ENCODE data around the gene DLEU7. TPM values are rescaled to one million over a fixed set of nuclear protein-coding genes. Genes with fewer than 3 reads are reported as not detected.

The DLEU7 gene
- total RNA-seq, 4 donors from 2014 or later, result 0.11 to 0.13 TPM; not detected in 2

GRCh38 chr13:50887151-50887550, 43.7 kb upstream of the DLEU7 start:
- no peak for DNase-seq
- Histone ChIP-seq H3K4me1 (no peaks in the 10 kb centered on the region), H3K4me3 (replicated peaks in 1 of 3) (no peak overlapping the region), H3K36me3 (no peaks in the 10 kb centered on the region), H3K9me3 (no peaks in the 10 kb centered on the region), H3K27me3 (no peaks in the 10 kb centered on the region), H3K27ac (no peak overlapping the region)
- intact Hi-C loops (cut with DNase I), result no loop called here
- 87 to 93% methylated on average over 7 of the region's 7 CpGs for WGBS, 2 donors
- TF ChIP-seq POLR2A (IDR thresholded peaks at IDR 0.05) (no peak), CTCF (IDR thresholded peaks at IDR 0.05) (no peak)

- intact Hi-C loops (cut with DNase I), result no loop called here
- TF ChIP-seq POLR2A (IDR thresholded peaks at IDR 0.05) (no peak), CTCF (IDR thresholded peaks at IDR 0.05) (no peak)
- H3K4me3 ChIP-seq (replicated peaks in 1 of 3), result no peak overlapping the region
- no peaks in the 10 kb centered on the region for H3K36me3 ChIP-seq
- no peaks in the 10 kb centered on the region for H3K27me3 ChIP-seq
- H3K27ac ChIP-seq, result no peak overlapping the region
- no peaks in the 10 kb centered on the region for H3K9me3 ChIP-seq
- DNase-seq, result no peak
- no peaks in the 10 kb centered on the region for H3K4me1 ChIP-seq
- WGBS, 2 donors, result 82 to 97% methylated on average over 1 of the region's 1 CpG
Observed at GRCh38 chr13:50884265-50884664, 40.8 kb upstream of the DLEU7 start.

GRCh38 chr13:50883728-50884127, 40.2 kb upstream of the DLEU7 start:
- Histone ChIP-seq H3K27ac (no peak overlapping the region), H3K36me3 (no peaks in the 10 kb centered on the region), H3K4me3 (replicated peaks in 1 of 3) (no peak overlapping the region), H3K4me1 (no peaks in the 10 kb centered on the region), H3K27me3 (no peaks in the 10 kb centered on the region), H3K9me3 (no peaks in the 10 kb centered on the region)
- DNase-seq, result no peak
- WGBS, 2 donors, result 80 to 94% methylated on average over 1 of the region's 1 CpG
- intact Hi-C loops (cut with DNase I), result no loop called here
- TF ChIP-seq CTCF (IDR thresholded peaks at IDR 0.05) (no peak), POLR2A (IDR thresholded peaks at IDR 0.05) (no peak)

GRCh38 chr13:50882816-50883435, 39.4 kb upstream of the DLEU7 start:
- no peaks in the 10 kb centered on the region for H3K36me3 ChIP-seq
- 96 to 98% methylated on average over 5 of the region's 5 CpGs for WGBS, 2 donors
- no peak for DNase-seq

More at GRCh38 chr13:50882816-50883435, 39.4 kb upstream of the DLEU7 start:
- Histone ChIP-seq H3K27ac (no peak overlapping the region), H3K4me3 (replicated peaks in 1 of 3) (no peak overlapping the region), H3K27me3 (no peaks in the 10 kb centered on the region), H3K4me1 (no peaks in the 10 kb centered on the region), H3K9me3 (no peaks in the 10 kb centered on the region)
- TF ChIP-seq POLR2A (IDR thresholded peaks at IDR 0.05) (no peak), CTCF (IDR thresholded peaks at IDR 0.05) (no peak)
- intact Hi-C loops (cut with DNase I), result no loop called here
